HEK293T (cell line): ENCODE data around the gene RSPH9.

ENCODE experiments used
- CTCF ChIA-PET: fragments of 350-600 bp; formaldehyde crosslinking; extraction: SDS; loops from one replicate; lab custom pipeline; 2021; ENCODE audit warnings: antibody characterized with exemption, inconsistent platforms; lab: Yijun Ruan, JAX
- POLR2A ChIA-PET: fragments of 350-600 bp; formaldehyde crosslinking; extraction: SDS; loops from one replicate; lab custom pipeline; 2020; ENCODE audit warnings: antibody characterized with exemption, inconsistent platforms; lab: Yijun Ruan, JAX
- DNase-seq: peaks from one replicate; pipeline ENCODE4 v3.0.0; 2012; ENCODE audit warnings: mixed read lengths; ENCODE audit errors: extremely low spot score
- ARNT ChIP-seq: fragments of 450-650 bp; IDR thresholded peaks from 2 replicates; pipeline ENCODE4 v1.6.1; 2017; ENCODE audit warnings: mild to moderate bottlenecking
- BHLHE40 ChIP-seq: fragments of 450-650 bp; IDR thresholded peaks from 2 replicates; pipeline ENCODE4 v1.6.1; 2016; ENCODE audit warnings: mild to moderate bottlenecking, moderate library complexity, borderline replicate concordance
- CTBP1 ChIP-seq: fragments of 450-650 bp; IDR thresholded peaks from 2 replicates; pipeline ENCODE4 v1.6.1; 2016; ENCODE audit warnings: borderline replicate concordance
- ELF4 ChIP-seq: fragments of 450-650 bp; IDR thresholded peaks from 2 replicates; pipeline ENCODE4 v1.6.1; 2017; ENCODE audit warnings: antibody characterized with exemption
- FOXA1 ChIP-seq: fragments of 450-650 bp; IDR thresholded peaks from 2 replicates; pipeline ENCODE4 v1.6.1; 2016; ENCODE audit warnings: mild to moderate bottlenecking
- FOXK2 ChIP-seq: fragments of 450-650 bp; IDR thresholded peaks from 2 replicates; pipeline ENCODE4 v1.6.1; 2016; ENCODE audit warnings: mild to moderate bottlenecking
- FOXM1 ChIP-seq: fragments of 450-650 bp; IDR thresholded peaks from 2 replicates; pipeline ENCODE4 v1.6.1; 2017; ENCODE audit warnings: mild to moderate bottlenecking, borderline replicate concordance
- HDGF ChIP-seq: fragments of 450-650 bp; IDR thresholded peaks from 2 replicates; pipeline ENCODE4 v1.6.1; 2017; ENCODE audit warnings: antibody characterized with exemption, borderline replicate concordance
- L3MBTL2 ChIP-seq: fragments of 450-650 bp; conservative IDR thresholded peaks from 2 replicates; pipeline ENCODE4 v1.6.1; 2016; ENCODE audit warnings: mild to moderate bottlenecking
- LEF1 ChIP-seq: fragments of 450-650 bp; IDR thresholded peaks from 2 replicates; pipeline ENCODE4 v1.6.1; 2017; ENCODE audit warnings: mild to moderate bottlenecking, borderline replicate concordance
- NFRKB ChIP-seq: fragments of 450-650 bp; IDR thresholded peaks from 2 replicates; pipeline ENCODE4 v1.6.1; 2016; ENCODE audit warnings: mild to moderate bottlenecking, moderate library complexity
- PKNOX1 ChIP-seq: fragments of 450-650 bp; IDR thresholded peaks from 2 replicates; pipeline ENCODE4 v1.6.1; 2016
- SP1 ChIP-seq: fragments of 450-650 bp; IDR thresholded peaks from 2 replicates; pipeline ENCODE4 v1.6.1; 2017
- SUZ12 ChIP-seq: fragments of 450-650 bp; IDR thresholded peaks from 2 replicates; pipeline ENCODE4 v1.6.1; 2016; ENCODE audit warnings: mild to moderate bottlenecking
- TARDBP ChIP-seq: fragments of 450-650 bp; IDR thresholded peaks from 2 replicates; pipeline ENCODE4 v1.6.1; 2016
- ZNF384 ChIP-seq: fragments of 450-650 bp; IDR thresholded peaks from 2 replicates; pipeline ENCODE4 v1.6.1; 2016

The RSPH9 gene

GRCh38 chr6:43621078-43621835 is 23.6 kb upstream of the RSPH9 start:
- ChIA-PET POLR2A (interaction anchor here (4.3 kb wide), 1 partner anchor 8 kb away, joined by 32 read pairs; the partner anchor contains the start of gene GTPBP2), CTCF (no interaction called here)
- no peak for TF ChIP-seq HDGF
- DNase-seq = no peak

GRCh38 chr6:43621836-43622180 is 23.0 kb upstream of the RSPH9 start:
- TF ChIP-seq TARDBP = no peak
- TF ChIP-seq HDGF = no peak
- no peak for TF ChIP-seq SUZ12
- TF ChIP-seq ARNT = no peak
- no peak for TF ChIP-seq ZNF384
- no peak for TF ChIP-seq SP1
- TF ChIP-seq L3MBTL2 = no peak
- TF ChIP-seq LEF1 = no peak
- TF ChIP-seq BHLHE40 = no peak
- no peak for TF ChIP-seq NFRKB
- TF ChIP-seq ELF4 = no peak
- TF ChIP-seq FOXK2 = no peak
- no peak for TF ChIP-seq CTBP1
- no peak for TF ChIP-seq FOXM1
- TF ChIP-seq FOXA1 = no peak
- no peak for TF ChIP-seq PKNOX1
- ChIA-PET CTCF (no interaction called here), POLR2A (interaction anchor here (1.6 kb wide), 1 partner anchor 16 kb away, joined by 3 read pairs; no protein-coding TSS in a partner anchor)
- no peak for DNase-seq

- TF ChIP-seq L3MBTL2 = no peak
- no peak for TF ChIP-seq CTBP1
- no peak for TF ChIP-seq BHLHE40
- no peak for TF ChIP-seq FOXM1
- no peak for TF ChIP-seq ZNF384
- CTCF ChIA-PET = interaction anchor here (0.6 kb wide), 2 partner anchors 14 to 142 kb away, joined by 4 read pairs; no protein-coding TSS in a partner anchor
- POLR2A ChIA-PET = interaction anchor here (1.6 kb wide), 1 partner anchor 16 kb away, joined by 3 read pairs; no protein-coding TSS in a partner anchor
Measured at GRCh38 chr6:43622541-43622940, 22.3 kb upstream of the RSPH9 start.

GRCh38 chr6:43623880-43624785 is 20.7 kb upstream of the RSPH9 start:
- CTCF ChIA-PET = no interaction called here
- no peak for DNase-seq
- TF ChIP-seq FOXA1 (no peak), LEF1 (no peak), PKNOX1 (no peak), CTBP1 (no peak), L3MBTL2 (no peak), ARNT (no peak), SUZ12 (no peak), FOXK2 (no peak), TARDBP (no peak), SP1 (no peak), NFRKB (no peak), HDGF (no peak), ZNF384 (no peak), BHLHE40 (no peak), FOXM1 (no peak), ELF4 (no peak)
- POLR2A ChIA-PET = interaction anchor here (1.0 to 1.3 kb wide), 2 partner anchors 11 kb away, joined by 3 to 6 read pairs; partner anchors contain the start of gene MAD2L1BP

More at GRCh38 chr6:43622541-43622940, 22.3 kb upstream of the RSPH9 start:
- no peak for DNase-seq

- POLR2A ChIA-PET = interaction anchor here (1.3 kb wide), 1 partner anchor 10 kb away, joined by 6 read pairs; the partner anchor contains the start of gene MAD2L1BP
- no peak for DNase-seq
- TF ChIP-seq ZNF384 (no peak), ARNT (no peak), LEF1 (no peak), ELF4 (no peak), BHLHE40 (no peak), PKNOX1 (no peak), CTBP1 (no peak), FOXM1 (no peak), SUZ12 (no peak), FOXK2 (no peak), TARDBP (no peak), L3MBTL2 (no peak), HDGF (no peak), SP1 (no peak), FOXA1 (no peak), NFRKB (no peak)
- CTCF ChIA-PET = no interaction called here
Measured at GRCh38 chr6:43624786-43625288, 20.0 kb upstream of the RSPH9 start.
